Hematopoietic multipotent progenitor cell treated with erythropoietin and hydrocortisone succinate and interleukin-3 and kit ligand, for 8 days (in vitro differentiated cells): Measurements from ENCODE around the gene LHPP.

ENCODE experiments used
- DNase-seq: peaks from one replicate; pipeline ENCODE4 v3.0.0-alpha.2; 2015

Gene LHPP

DNA sequence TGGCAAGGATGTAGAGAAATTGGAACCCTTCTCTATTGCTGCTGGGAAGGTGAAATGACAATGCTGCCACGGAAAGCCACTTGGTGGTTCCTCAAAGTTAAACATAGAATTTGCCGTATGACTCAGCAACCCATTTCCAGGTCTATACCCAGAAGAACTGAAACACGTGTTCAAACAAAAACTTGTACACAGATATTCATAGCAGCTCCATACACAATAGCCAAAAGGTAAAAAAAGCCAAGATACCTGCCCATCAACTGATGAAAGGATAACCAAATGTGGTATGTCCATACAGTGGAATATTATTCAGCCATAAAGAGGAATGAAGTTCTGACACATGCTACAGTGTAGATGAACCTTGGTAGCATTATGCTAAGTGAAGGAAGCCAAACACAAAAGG lies 39.1 kb downstream of the LHPP start:
- DNase-seq, result no peak

DNA sequence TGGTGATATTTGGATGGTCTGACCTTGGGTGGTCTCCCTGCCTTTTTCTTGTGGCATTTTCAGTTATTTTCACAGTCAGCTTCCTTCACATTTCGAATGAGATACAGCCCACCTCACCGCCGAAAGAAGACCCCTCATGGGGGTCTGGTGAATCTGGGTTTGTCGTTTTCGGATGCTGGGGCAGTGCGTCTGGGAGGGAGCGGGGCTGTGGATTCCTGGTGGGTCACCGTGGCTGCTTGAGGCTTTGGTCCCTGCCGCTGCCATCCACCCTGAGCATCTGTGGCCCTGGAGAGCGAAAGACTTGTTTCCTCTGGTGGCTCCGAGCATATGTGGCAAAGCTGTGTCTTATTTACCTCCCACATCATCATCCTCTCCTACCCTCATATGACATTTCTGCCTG lies 43.1 kb downstream of the LHPP start:
- DNase-seq, result no peak

DNA sequence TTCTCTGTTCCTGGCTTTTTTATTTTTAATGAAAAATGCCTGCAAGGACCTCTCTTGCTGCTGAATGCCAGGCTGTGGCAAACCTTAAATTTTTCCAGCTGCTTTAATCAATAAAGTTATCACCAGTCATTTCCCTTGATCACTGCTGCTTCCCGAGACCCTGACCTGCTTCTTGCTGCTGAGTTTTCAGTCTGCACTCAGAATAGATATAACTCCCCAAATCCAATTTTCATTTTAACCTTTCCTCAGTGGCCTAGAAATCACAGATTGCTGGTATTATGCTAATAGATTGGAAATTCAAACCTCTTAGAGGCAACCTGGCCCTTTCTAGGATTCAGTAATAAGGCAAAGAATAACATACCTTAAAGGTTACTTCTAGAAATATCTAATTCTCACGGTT lies 43.7 kb downstream of the LHPP start:
- no peak for DNase-seq

DNA sequence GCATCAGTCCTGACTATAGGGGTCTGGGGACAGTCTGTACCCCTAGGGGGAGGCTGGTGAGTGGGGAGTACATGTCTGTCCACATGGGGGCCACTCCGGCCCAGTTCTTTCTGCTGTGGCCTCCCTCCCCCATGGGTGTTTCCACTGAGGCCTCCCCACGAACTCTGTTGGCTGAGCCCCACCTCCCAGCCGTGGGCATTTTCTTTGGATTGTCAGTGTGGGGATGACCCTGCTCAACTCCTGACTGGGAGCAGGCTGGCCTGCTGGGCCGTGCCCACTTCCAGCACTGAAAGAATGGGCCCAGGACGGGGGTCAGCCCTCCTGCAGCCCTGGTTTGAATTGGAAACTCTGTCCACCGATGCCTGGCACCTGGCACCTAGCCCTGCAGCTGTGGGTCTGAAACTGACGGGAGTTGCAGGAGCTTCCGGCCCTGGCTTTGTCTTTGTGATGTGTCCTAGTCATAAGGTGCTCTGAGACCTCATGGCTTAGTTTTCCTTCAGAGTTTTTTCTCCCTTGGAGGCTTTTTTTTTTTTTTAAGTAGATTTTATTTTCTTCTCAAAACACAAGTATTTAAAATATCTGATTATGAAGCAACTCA lies 46.5 kb downstream of the LHPP start:
- DNase-seq, result peak; percentile 10

- no peak for DNase-seq
These were observed 47.4 kb downstream of the LHPP start for GRCh38 chr10:124508907-124509454.

DNA sequence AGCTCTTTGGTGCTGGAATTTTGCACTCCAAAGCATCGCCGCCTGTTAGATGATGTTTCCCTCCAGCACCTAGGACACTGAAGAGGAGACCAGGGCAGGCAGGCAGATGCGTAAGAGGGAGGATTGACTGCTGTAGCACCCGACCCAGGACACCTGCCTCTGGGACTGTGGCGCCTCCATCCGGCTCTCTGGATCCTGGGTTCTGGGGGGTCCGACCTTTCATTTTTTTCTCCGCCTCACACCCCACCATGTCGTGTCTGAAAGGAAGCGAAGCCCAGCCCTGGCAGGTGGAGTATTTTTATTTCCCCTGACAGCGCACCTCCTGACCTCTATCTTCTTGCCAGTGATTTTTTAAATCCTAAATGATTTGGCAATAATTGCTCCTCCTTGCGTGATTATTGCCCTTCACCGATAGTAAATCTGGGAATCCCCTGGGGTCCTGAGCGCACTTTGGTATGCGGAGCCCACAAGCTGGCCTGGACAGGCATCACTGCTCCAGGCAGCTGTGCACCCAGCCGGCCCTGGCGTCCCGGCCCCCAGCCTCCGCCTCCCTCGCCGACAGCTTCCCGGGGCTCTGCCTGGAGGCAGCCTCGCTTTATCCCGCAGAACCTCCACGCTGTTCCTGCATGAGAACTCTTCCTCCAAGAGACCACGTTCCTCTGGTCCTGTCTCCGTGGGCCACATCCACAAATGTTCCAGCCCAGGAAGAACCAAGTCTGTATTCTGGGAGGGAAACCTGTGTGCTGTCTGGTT lies 48.4 kb downstream of the LHPP start:
- DNase-seq, result no peak

GRCh38 chr10:124510759-124511158 lies 49.1 kb downstream of the LHPP start:
- no peak for DNase-seq

DNA sequence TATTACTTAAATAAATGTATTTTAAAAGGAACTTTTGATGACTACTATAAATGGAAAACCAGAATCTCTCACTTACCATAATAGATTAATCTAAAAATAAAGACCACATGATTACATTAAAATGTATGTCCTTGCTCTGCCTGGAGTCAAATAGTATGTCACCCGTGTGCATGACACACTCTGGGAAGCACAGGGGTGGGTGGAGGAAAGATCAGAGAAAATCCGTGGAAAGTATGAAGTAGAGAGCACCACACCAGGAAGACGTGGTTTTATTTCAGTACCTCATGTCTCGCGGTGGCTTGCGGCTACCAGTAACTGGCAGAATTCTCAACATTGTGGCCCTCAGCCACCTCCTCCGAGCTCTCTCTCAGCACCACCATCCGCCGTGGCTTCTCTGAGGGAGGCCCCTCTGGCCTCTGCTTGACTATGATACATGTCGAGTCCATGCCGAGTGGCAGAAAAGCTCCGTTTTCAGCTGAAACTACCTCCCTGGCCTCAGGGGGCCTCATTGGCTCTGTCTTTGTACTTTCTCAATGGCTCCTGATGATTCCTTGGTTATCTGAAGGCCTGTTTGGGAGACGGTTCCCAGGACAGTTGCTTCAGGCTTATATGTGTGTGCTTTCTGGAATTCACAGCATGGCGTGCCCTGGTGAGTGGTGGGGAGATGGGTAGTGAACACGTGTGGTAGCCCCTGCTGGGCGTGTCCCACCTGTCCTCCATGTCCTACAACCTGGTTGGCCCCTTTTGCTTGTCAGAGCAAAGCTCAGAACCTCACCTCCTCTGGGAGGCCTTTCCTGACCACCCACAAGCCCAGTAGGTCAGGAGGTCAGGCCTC lies 49.8 kb downstream of the LHPP start:
- no peak for DNase-seq

DNA sequence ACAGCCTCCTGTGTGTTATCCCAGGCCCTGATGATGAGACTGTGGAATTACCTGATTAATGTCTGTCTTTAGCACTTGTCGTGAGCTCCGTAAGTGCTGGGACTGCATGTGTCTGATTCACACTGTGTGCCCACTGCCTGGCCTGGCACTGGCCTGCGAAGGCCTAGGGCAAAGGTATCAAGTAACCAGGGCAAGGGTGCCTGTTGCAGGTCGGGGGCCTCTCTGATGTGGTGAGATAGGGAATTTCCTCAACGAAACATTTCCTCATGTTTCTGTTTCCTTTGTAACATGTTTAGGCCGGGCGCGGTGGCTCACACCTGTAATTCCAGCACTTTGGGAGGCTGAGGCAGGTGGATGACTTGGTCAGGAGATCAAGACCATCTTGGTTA lies 50.4 kb downstream of the LHPP start:
- no peak for DNase-seq

DNA sequence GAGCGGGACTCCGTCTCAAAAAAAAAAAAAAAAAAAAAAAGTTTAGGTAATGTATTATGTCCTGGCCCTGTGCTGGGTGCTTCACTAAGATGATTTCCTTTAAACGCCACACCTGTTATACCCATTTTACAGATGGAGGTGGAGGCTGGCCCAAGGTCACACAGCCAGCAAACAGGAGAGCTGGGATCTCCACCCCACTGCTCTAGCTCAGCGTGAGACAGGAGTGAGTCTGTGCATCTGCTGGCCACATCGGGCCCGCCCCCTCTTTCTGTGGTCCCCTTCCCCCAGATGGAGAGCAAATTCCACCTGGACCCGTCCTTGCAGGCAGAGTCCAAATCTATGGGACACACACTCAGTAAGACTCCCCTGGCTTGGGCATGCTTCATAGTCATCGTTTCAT lies 51.0 kb downstream of the LHPP start:
- no peak for DNase-seq

GRCh38 chr10:124515244-124515970 lies 53.8 kb downstream of the LHPP start:
- no peak for DNase-seq

- no peak for DNase-seq
These were observed 54.6 kb downstream of the LHPP start for GRCh38 chr10:124516181-124516580.

- DNase-seq, result no peak
These were observed 55.2 kb downstream of the LHPP start for GRCh38 chr10:124516746-124517397.

DNA sequence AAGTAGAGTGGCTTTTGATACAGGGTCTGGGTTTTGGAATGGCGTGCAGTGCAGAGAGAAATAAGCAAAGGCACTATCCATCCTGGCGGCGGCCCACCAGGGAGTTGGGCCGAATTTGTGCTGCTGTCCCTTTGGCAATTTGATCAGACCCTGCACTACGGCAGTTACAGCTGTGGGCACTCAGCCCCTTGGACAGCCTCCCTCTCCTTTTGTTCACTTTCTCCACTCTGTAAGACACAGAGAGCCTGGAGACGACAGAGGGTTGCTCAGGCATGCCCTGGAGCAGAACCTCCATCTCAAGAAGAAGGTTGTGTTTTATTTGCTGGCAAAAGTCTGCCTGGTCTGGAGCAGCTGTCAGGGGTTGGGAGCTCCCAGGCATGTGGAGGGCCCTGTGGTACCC lies 55.8 kb downstream of the LHPP start:
- no peak for DNase-seq

DNA sequence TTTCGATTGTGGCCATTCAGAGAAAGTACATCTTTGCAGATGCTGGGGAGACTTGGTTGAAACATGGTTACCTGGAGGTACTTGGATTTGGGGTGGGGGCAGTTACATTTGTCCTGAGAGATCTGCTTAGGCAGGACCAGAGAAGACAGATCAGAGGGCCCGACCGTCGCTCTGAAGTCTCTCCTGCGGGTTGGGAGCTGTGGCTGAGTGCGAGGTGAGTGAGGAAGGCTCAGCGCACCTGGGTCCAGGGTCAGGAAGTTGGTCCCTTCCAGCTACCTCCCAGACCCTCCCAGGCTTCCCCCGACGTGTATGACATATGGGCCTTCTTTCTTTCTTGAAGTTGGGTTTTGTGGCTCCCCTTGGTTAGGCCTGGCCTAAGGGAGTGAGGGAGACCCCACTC lies 56.3 kb downstream of the LHPP start:
- no peak for DNase-seq

- DNase-seq, result no peak
These were observed 56.7 kb downstream of the LHPP start for GRCh38 chr10:124518366-124518765.

DNA sequence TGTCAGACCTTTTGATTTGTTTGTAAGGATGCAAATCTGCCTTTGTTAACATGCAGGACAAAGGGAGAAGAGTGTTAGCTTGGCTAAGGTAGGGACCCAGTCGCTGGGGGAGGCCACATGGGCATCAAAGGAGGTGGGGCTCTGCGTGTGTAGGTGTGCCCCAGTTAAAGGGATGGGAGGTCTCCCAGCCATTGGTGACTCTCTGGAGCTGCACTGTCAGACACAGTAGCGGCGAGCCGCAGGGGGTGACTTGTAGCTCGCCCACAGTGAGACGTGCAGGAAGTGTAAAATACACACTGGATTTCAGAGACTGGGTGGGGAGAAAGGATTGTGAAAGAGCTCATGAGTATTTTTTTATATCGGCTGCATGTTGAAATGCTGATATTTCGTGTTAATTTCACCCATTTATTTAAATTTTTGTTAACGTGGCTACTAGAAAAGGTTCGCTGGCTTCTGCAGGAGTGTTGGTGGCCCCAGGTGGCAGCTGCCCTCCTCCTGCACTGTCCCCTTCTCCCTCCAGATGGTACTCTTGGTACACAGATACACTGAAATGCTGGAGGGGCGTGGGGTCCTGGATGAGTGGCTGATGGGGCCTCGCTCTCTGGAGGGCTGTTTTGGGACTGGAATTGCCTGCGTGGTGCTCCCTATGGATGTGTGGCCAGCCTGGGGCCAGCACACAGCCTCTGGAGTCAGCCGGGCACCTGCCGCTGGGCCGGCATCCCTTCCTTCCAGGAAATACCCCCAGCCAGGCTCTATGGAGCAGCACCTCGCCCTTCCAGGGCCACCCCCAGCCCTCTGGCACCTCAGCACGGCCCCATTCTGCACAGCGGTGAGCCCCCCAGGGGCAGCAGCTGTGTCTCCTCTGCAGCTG lies 59.2 kb downstream of the LHPP start:
- no peak for DNase-seq

DNA sequence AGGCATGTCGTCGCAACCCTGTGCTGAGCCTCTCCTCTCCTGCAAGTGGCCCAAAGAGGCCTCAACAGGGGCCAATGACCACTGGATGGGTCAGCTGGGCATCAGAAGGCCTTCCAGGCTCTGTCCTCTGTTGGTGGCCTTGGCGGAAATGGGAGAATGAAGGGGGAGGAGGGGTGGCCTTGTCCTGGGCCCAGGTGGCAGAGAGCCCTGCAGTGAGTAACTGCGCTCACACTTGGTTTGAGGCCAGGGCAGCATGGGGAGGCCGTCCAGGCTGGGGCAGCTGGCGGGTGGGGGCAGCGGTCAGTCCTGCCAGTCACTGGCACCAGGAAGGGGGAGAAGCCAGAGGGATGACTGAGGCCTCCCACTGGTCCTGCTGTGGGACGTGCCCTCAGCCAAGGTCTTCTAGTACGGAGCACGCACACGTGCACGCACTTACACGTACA lies 59.8 kb downstream of the LHPP start:
- DNase-seq, result no peak

DNA sequence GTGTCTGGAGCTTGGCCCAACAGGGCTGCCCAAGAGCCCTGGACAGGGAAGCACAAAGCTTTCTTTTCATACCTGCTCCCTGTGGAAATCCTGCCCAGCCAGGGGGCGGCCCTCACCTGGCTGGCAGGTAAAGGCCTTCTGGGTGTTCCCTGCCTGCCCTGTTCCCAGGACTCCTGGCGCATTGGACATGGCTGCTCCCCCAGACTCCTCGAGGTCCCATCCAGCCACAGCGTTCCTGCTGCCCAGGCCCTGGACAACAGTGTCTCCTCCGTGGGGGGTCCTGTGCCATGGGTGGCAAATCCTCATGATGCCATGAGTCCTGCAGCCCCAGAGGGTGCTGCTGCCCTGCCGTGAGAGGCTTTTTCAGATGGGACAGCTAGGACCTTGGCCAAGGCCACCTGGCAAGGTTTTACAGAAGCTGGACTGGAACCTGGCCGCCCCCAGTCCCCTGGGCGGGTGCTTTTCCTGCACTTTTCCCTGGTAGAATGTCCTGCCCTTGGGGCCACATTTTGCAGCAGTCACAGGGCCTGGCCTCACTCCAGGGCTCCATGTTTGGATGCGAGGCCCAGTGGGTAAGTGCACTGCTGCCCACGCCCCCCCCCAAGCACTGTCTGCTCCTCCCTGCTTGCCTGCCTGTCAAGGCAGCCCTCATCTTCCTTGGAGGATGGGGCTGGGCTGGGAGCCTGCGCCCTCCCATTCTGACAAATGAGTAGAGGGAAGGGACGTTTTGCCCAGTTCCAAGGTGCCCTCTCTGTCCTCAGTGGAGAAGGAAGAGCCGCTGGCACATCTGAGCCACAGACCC lies 60.7 kb downstream of the LHPP start:
- DNase-seq, result no peak
